Neural cell (in vitro differentiated cells): ENCODE measurements around the gene ATP7B.

Experiments used
- CTCF ChIP-seq: fragments of 450-650 bp; IDR thresholded peaks from 2 replicates; pipeline ENCODE4 v1.5.1; 2014; ENCODE audit warnings: antibody characterized with exemption, mild to moderate bottlenecking, moderate library complexity; ENCODE audit not compliant: poor library complexity, severe bottlenecking
- EP300 ChIP-seq: fragments of 450-650 bp; conservative IDR thresholded peaks from 2 replicates; pipeline ENCODE4 v1.6.1; 2014; ENCODE audit warnings: antibody characterized with exemption, mild to moderate bottlenecking, moderate library complexity; ENCODE audit not compliant: poor library complexity, severe bottlenecking
- EZH2 ChIP-seq: fragments of 200-600, 300-800 bp; shearing (Covaris generic), sonication (generic); IDR thresholded peaks from 2 replicates; pipeline ENCODE4 v1.6.1; 2014; ENCODE audit warnings: antibody characterized with exemption, low read length, borderline replicate concordance, mild to moderate bottlenecking; ENCODE audit not compliant: insufficient read depth, poor library complexity, severe bottlenecking
- POLR2AphosphoS5 ChIP-seq: IDR thresholded peaks from 2 replicates; pipeline ENCODE4 v1.6.1; 2012
- RAD21 ChIP-seq: fragments of 450-650 bp; conservative IDR thresholded peaks from 2 replicates; pipeline ENCODE4 v1.6.1; 2014; ENCODE audit warnings: antibody characterized with exemption, mild to moderate bottlenecking, moderate library complexity
- REST ChIP-seq: IDR thresholded peaks from 2 replicates; pipeline ENCODE4 v1.6.1; 2012; ENCODE audit warnings: borderline replicate concordance
- SMC3 ChIP-seq: fragments of 450-650 bp; conservative IDR thresholded peaks from 2 replicates; pipeline ENCODE4 v1.6.1; 2014; ENCODE audit warnings: antibody characterized with exemption, mild to moderate bottlenecking, moderate library complexity; ENCODE audit not compliant: poor library complexity
- TAF1 ChIP-seq: IDR thresholded peaks from 2 replicates; pipeline ENCODE4 v1.6.1; 2012; ENCODE audit warnings: low read depth

GRCh38 chr13:52048516-52048915 is 37.3 kb upstream of the ATP7B start:
- TF ChIP-seq CTCF (no peak), RAD21 (no peak), EZH2 (no peak), REST (no peak), TAF1 (no peak), POLR2AphosphoS5 (no peak), EP300 (no peak), SMC3 (no peak)
